Measurements from ENCODE around the gene HS3ST6.
"Not testable (repeated sequence)": the region's sequence is repeated elsewhere in the genome, so short reads cannot be mapped to it uniquely, and the experiment has no call there.

Gene HS3ST6

GRCh38 chr16:1895949-1896675, 22.1 kb downstream of the HS3ST6 start:
- DNase-seq, result no peak

DNA sequence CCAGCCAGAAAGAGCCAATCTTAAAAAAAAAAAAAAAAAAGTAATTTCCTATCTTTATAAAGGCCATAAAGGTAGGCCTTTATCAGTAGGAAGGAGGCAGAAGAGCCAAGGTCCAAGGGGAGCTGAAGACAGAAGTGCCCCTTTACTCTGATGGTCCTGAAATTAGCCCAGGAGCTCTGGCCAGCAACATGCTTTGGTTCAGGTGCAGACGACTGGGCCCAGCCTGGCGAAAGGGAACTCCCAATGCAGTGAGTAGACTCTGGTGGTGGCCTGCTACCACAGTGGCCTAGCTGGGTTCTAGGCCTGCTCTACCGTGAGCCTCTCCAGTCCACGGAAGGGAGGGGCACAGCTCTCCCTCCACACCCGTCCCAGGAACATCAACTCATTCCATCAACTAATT, 23.1 kb downstream of the HS3ST6 start:
- no peak for DNase-seq
- intact Hi-C loops (cut with DNase I), result no loop called here

More at GRCh38 chr16:1895949-1896675, 22.1 kb downstream of the HS3ST6 start:
- intact Hi-C loops (cut with DNase I), result no loop called here

GRCh38 chr16:1890708-1891050, 27.5 kb downstream of the HS3ST6 start:
- intact Hi-C loops (cut with DNase I), result no loop called here
- peak in 26 of 42 donors; percentile 7 to 75 (median 36) for DNase-seq

- intact Hi-C loops (cut with DNase I), result no loop called here
- no peak for DNase-seq
Observed at GRCh38 chr16:1890024-1890707, 28.0 kb downstream of the HS3ST6 start.

DNA sequence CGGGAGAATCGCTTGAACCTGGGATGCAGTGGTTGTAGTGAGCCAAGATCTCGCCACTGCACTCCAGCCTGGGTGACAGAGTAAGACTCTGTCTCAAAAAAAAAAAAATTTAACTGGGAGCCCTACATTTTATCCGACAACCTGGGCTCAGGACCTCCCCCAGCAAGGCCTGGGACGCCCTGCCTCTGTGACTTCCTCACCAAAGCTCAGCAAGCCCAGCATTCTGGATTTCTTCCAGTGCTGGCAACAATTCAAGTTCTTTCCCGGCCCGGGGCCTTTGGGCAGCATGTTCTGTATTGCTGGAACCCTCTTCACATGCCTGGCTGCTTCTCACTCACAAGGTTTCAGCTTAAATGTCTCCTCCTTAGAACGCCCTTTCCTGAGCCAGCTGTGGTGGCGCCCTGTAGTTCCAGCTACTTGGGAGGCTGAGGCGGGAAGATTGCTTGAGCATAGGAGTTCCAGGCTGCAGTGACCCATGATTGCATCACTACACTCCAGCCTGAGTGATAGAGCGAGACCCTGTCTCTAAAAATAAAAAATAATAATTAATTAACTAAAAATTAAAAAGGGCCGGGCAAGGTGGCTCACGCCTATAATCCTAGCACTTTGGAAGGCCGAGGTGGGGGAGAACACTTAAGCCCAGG, 30.4 kb downstream of the HS3ST6 start:
- intact Hi-C loops (cut with DNase I), result no loop called here
- no peak for DNase-seq

GRCh38 chr16:1884889-1885288, 33.3 kb downstream of the HS3ST6 start:
- intact Hi-C loops (cut with DNase I), result no loop called here
- DNase-seq, result peak in 1 of 42 donors; percentile 7

- intact Hi-C loops (cut with DNase I), result no loop called here
- no peak for DNase-seq
Observed at GRCh38 chr16:1884155-1884760, 34.0 kb downstream of the HS3ST6 start.

GRCh38 chr16:1881172-1881571, 37.0 kb downstream of the HS3ST6 start:
- DNase-seq, result peak in 1 of 42 donors; percentile 16
- intact Hi-C loops (cut with DNase I), result not testable (repeated sequence)

DNA sequence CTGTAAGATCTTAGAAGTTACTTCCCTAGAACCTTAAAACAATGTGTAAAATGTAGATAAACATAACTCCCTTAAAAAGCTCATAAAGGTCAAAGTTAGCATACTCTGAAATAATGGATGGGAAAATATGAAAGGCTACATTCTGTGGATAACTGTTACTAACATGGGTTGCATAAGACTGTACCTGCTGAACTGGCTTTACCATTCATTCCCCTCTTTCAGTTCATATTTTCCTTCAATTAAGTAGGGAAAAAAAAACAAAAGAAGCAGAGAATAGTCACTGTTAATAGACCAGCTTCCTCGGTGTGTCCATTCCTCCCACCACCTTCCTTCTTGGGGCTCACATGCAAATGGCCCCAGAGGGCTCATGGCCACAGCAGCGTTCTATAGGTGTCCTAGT, 38.7 kb downstream of the HS3ST6 start:
- no peak for DNase-seq
- intact Hi-C loops (cut with DNase I), result no loop called here

DNA sequence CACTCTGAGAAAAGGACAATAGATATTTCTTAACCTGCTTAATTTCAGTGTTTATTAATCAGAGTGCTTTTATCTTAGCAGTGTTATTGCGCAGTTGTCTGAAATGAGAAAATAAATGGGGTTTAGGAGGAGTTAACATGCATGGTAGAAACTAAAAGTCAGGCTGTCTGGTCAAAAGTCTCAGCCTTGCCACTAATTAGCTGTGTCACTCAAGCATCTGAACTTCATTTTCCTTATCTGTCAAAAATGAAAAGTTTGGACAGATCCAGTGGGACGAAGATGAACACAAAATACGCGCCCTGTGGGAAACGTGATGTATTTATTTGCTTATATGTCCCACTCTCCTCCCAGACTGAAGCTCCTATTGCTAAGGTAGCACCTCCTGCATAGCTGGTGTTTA, 40.0 kb downstream of the HS3ST6 start:
- DNase-seq, result peak in 1 of 42 donors; percentile 11
- intact Hi-C loops (cut with DNase I), result no loop called here

DNA sequence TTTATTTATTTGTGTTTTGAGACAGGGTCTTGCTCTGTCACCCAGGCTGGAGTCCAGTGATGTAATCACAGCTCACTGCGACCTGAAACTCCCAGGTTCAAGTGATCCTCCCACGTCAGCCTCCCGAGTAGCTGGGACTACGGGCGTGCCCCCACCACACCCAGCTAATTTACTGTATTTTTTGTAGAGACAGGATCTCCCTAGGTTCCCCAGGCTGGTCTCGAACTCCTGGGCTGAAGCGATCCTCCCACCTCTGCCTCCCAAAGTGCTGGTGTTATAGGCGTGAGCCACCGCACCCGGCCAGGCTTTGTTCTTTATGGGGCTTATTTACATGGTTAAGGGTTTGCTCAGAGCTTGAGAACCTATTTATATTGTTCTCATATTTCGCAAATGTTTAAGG, 40.4 kb downstream of the HS3ST6 start:
- intact Hi-C loops (cut with DNase I), result no loop called here
- no peak for DNase-seq

GRCh38 chr16:1877089-1877488, 41.1 kb downstream of the HS3ST6 start:
- DNase-seq, result peak in 1 of 42 donors; percentile 11
- intact Hi-C loops (cut with DNase I), result no loop called here

- intact Hi-C loops (cut with DNase I), result no loop called here
- DNase-seq, result no peak
Observed at GRCh38 chr16:1876468-1876867, 41.7 kb downstream of the HS3ST6 start.

DNA sequence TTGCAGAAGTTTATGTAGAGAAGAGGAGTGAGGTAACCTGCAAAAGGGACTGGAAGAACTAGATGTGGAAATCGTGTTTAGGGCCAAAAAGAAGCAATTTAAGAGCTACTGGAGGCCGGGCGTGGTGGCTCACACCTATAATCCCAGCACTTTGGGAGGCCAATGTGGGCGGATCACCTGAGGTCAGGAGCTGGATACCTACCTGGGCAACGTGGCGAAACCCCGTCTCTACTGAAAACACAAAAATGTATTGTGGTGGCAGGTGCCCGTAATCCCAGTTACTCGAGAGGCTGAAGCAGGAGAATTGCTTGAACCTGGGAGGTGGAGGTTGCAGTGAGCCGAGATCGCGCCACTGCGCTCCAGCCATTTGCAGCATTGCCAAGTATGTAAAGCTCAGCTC, 42.1 kb downstream of the HS3ST6 start:
- DNase-seq; intact Hi-C loops (cut with DNase I): not testable (repeated sequence)

DNA sequence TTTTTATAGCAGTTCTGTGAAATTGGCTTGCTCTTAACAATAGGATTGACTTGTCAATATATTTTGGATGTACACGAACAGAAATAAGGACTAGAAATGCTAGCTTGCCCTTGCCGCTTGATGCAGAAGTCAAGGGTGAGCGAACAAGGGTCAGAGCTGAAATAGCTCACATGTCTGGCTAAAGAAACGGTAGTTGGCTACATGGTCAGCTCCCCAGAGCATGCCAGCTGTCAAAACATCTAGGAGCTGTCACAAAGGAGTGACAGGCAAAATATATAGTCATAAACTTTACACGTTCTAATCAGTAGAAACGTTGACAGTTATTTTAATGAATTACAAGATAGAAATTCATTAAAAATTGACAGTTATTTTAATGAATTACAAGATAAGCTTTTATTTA, 43.4 kb downstream of the HS3ST6 start:
- DNase-seq, result no peak
- intact Hi-C loops (cut with DNase I), result no loop called here

- DNase-seq, result peak in 34 of 42 donors; percentile 7 to 66 (median 38)
- intact Hi-C loops (cut with DNase I), result no loop called here
Observed at GRCh38 chr16:1871974-1872635, 46.1 kb downstream of the HS3ST6 start, which contains the start of gene MEIOB. Gene MEIOB (minus strand): TSS chr16:1872164. CDS start chr16:1868175, 3,989 bp downstream.

GRCh38 chr16:1870365-1871082, 47.7 kb downstream of the HS3ST6 start:
- intact Hi-C loops (cut with DNase I), result no loop called here
- DNase-seq, result no peak

- peak in 1 of 42 donors; percentile 15 for DNase-seq
- intact Hi-C loops (cut with DNase I), result loop anchor here (2.0 kb wide), 1 partner anchor 63 kb away; no protein-coding TSS in a partner anchor
Observed at GRCh38 chr16:1865902-1866690, 52.1 kb downstream of the HS3ST6 start.
